NCI-H774 (cell line): ENCODE data around the gene HRH4.

Experiments
- DNase-seq: peaks from one replicate; lab custom pipeline; 2025; lab: John Stamatoyannopoulos, UW

HRH4 gene, protein sequence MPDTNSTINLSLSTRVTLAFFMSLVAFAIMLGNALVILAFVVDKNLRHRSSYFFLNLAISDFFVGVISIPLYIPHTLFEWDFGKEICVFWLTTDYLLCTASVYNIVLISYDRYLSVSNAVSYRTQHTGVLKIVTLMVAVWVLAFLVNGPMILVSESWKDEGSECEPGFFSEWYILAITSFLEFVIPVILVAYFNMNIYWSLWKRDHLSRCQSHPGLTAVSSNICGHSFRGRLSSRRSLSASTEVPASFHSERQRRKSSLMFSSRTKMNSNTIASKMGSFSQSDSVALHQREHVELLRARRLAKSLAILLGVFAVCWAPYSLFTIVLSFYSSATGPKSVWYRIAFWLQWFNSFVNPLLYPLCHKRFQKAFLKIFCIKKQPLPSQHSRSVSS

DNA sequence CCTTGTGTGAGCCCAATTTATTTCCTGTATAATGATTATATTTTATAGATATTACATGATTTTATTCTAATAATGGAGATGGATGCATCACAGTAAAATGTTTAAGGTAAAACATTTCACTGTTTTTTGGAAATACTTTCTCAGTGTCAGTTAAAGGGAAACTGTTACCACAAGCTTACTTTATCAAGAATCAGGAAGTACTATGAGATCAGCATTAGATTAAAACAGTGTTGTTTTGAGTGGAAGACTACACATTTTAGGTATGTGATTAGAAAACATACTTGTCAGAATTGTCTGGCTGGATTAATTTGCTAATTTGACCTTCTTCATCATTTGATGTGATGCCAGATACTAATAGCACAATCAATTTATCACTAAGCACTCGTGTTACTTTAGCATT, at the start of gene HRH4:
Gene HRH4, plus strand, starts transcription at position 250 of the 400 bp plus-strand sequence. Its CDS starts 92 bp downstream, at position 342.
- no peak for DNase-seq

DNA sequence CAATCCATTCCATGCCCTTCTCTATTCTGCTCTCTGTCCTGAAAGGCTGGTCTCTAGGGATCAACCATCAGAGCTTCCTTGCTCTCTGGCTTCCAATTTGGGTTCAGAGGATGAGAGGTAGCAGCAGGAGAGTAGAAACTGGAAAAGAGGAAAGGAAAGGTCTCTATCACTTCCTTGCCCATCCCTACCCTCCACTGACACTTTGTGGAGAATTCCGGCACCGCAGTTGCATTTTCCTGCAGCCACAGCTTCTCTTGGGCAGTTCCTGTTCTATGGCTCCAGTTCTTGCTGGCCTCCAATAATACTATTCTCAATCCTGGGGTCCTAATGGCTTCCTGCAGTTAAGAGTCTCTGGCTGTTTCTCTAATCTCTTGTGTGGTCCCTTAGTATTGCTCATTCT, 47.3 kb upstream of the HRH4 start:
- no peak for DNase-seq

DNA sequence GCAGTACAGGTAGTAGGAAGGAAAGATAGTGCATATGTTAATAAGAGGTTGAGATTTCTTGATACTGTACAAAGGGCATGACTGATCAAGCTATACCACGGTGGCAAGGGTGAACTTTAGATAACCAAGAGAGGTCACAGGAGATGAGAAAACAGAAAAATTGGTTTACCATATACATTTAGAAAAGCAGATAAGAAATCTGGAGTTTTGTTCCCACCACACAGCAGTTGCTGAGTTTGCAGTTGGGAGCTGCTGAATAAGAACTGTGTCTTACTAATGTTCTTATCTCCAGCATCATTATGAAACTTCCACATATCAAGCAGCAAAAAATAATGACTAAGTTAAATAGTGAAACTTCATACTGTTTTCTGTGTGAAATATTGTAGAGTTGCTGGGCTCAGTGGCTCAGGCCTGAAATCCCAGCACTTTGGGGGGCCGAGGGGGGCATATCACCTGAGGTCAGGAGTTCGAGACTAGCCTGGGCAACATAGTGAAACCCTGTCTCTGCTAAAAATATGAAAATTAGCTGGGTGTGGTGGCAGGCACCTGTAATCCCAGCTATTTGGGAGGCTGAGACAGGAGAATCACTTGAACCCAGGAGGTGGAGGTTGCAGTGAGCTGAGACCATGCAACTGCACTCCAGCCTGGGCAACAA, 46.0 kb upstream of the HRH4 start:
- no peak for DNase-seq

DNA sequence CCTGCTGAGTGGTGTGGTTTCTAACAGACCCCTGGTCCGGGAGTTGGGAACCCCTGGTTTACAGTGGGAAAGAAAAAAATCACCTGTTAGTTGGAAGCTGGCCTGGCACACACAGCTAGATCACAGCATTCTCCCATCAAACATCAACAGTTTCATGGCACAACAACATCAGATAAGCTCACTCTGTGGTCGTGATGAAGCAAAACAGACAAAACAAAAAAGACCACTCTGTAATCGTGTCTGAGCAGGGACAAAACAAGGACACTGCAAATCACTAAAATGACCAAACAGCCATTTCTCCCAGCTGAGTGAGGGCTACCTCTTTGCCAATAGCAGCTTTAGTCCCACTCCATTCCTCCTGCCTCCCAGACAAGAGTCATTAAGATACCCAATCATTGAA, 43.0 kb upstream of the HRH4 start:
- no peak for DNase-seq

DNA sequence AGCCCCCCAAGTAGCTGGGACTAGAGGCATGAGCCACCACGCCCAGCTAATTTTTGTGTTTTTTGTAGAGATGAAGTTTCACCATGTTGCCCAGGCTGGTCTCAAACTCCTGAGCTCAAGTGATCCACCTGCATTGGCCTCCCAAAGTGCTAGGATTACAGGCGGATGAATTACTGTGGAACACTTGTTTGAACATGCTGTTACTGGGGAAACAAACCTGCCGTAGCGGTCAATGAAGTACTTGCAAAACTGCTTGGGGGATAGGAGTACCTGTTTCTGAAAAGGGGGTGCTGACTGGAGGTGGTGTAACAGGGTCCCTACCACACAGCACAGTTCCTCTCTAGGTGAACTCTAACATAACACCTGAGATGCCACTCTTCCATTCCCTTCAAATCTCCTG, 39.9 kb upstream of the HRH4 start:
- peak; percentile 41 for DNase-seq

DNA sequence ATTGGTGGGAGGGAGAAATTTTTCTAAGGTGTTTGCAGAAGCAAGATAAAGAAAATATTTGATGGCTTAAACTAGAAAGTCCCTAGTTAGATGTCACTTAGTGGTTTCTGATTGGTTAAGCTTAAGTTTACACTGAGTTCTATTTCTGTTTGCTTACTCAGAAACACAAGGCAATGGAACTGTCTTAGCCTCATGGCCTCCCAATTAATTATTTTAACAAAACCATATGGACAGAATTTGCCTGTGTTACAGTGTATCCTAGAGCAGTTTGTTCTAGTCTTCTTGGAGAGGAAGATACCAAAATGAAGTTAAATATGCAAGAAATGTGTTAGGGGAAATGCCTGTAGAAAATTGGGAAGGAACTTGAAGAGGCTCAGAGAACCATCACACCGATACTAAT, 38.6 kb upstream of the HRH4 start:
- peak; percentile 59 for DNase-seq

DNA sequence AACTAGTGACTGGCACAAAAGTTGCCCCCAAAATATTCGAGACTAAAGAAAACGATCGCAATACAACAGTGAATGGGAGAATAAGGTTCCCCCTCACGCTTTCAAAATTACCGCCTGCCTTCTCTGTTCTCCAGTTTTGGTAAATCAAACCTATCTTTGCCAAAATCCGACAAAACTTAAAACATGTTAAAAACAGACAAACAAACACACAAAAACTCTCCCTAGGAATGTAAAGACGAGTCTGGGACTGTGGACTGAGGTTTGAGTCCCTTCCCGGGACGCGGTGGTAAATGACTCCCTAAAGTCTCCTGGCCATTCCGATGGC, 34.4 kb upstream of the HRH4 start:
- DNase-seq = no peak

DNA sequence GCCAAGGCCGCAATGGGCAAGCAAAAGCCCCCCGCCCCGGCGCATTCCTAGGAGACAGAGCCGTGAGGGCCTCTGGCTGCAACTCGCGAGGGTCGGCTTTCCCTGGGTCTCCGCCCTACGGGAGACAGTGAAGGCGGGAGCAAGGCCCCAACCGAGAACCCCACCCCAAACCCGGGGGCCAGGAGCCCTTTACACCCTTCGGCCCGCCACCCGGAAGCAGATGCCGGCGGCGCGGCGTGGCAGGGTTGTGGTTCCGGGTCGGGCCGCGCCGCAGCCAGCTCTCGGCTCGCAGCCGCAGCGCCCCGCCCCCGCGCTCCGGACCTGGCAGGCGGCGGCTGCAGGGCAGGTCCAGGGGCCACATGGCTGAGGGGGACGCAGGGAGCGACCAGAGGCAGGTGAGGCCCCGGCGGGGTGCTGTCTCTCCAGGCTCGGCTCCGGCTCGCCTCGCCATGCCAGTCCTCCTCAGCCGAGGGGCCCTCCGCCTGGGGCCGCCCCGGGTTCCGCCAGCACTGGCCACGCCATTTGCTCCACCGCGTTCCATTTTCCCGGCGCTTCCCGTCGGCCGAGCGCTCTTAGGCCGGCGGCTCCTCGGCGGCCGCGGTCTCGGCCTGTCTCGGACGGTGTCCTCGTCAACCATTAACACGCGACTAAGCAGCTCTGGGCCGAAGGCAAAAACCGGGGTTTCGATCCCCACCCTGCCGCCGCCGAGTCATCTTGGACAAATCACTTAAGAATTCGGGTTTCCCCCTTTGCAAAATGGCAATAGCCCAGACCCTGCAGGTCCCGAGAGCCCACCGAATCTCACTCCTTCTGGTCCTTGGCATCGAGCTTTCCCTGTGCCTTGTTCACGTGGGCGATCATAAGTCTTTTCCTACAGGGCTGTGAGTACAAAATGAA, 33.8 kb upstream of the HRH4 start, which contains the start of gene IMPACT:
Gene IMPACT, plus strand, starts transcription at position 273 of the 897 bp plus-strand sequence. Its CDS starts 87 bp downstream, at position 360.
- DNase-seq = peak; percentile 87

DNA sequence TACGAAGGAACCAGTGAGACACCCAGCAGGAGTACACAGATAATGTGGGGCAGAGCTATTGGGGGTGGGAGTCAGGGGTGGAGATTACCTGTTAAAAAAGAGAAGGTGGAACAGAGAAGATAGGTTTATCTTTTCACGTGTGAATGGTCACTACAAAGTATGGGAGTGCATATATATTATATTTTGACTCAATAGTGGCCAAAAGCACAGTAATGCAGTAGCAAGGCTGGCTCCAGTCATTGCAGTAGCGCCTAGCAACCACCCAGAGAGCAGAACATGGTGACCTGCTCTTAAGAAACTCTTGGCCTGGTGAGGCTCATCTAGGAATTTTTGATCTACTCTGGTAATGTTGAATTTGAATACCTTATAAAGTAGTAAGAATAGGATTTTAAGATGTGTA, 33.0 kb upstream of the HRH4 start:
- no peak for DNase-seq

DNA sequence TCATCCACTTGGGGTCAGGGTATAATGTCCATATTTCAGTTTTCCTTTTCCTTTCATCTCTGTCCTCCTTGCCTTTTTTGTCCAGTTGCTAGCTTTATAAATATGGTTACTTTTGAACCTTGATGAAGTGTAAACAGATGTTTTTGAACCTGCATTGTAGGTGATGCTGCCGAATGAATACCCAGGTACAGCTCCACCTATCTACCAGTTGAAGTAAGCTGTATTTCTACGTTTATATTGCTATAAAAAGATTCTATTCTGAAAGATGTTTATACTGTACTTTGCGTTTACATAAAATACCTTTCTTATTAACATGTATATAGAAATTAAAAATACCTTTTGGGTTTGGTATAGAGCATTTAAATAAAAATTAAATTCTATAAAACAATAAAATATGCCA, 31.7 kb upstream of the HRH4 start:
- DNase-seq = no peak

DNA sequence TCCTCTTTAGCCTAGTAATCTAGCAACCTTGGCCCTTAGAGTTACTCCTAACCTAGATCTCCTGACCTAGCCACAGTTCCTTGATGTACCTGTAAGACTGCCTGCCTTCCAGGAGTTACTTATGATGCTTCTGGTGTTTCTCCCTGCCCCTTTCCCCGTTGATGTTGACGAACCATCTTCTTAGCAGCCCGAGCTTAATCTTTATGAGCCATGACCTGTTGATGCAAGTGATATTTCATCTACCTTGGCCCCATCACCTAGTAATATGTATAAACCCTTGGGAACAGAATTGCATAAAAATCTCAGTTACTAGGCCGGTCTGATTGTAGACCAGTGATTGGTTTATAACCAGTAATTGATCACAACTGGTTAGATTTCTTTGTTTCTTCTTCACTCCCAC, 31.2 kb upstream of the HRH4 start:
- no peak for DNase-seq

DNA sequence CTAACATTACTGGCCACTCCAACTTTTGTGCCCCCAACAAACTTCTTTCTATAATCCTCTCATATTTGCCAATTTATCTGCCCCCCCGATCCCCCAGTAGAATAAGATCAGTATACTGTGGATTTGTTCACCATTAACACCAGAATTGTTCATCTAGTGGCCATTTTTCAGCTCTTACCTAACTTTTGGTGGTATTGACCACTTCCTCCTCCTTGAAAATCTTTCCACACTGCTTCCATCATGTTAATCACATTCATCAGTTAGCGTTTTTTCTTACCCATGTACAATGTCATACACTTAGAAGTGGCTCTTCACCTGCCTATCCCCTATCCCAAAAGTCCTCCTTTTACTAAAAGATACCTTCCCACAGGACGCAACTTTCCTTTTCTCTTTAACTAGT, 27.8 kb upstream of the HRH4 start:
- no peak for DNase-seq

DNA sequence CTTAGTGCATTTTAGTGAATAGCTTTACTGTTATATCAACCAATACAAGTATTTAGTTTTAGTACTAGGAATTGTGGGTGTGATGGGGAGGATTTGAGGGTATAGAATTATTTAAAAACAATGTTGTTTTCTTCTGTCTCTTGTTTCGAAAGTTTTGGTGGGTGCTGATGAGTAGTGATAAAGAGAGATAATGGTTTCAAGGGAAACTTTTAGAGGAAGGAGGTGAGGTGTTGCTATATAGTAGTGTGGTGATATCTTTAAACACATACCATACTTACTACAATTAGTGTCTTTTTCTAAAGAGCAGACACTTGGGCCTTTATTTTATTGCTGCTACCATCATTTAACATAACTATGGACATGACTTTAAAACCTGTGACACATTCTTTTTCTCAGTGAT, 23.5 kb upstream of the HRH4 start:
- no peak for DNase-seq

DNA sequence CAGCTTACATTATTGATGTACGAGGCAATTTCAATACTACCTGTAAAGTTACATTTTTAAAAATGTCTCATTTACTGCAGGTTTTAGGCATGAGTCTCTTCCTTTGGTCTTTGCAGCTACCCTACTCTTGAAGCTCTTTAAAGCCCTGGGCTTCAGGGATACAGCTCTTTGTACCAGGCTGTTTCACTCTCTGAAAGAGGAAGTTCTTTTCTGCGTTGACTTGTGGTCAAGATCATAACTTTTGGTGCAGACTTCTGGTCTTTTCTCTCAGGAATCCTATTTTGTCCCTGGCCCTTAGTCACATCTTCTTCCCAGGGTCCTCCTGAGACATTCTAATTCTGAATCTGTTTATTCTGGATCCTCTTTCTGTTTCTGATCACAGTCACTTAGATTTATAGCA, 16.6 kb upstream of the HRH4 start:
- no peak for DNase-seq

DNA sequence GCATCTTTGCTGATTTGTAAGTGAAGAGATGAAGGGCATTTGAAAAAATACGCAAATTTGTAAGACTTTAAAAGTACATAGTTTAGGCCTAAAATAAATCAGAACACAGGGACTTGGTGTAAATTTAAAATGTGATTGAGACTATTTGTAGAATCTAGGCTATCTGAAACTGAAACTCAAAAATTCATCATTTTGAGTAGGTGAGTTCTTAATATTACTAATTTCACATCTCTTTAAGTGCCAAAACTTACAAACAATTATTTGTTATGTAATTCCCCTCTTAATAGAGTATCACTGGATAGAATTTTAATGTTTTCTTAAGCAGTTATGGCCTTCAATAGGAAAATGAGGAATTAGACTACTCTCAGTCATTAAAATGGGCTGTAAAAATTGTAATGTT, 14.0 kb upstream of the HRH4 start:
- no peak for DNase-seq

DNA sequence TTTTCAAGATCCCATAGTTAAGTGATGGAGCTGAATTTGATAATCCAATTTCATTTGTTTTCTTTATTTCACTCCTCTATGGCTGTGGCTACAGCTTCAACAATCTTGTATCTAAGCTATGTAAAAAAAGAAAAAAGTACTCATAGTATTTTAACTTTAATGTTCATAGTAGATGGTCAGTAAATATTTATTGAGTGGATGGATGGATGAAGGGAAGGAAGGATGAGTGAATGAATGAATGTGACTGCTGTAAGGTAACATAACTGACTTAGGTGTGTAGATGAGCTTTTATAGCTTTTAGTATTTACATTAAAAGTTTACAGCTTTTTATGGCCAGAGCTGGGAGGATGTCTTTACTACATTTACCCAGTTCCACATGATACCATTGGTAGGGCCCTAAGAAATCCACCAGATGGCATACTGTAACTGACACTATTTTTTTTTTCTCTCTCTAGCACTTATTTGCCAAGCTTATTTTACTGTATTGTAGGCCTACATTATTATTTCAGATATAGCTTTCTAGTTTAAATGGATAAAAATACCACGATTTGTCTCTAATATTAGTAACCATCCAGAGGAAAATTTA, 13.4 kb upstream of the HRH4 start:
- DNase-seq = no peak

DNA sequence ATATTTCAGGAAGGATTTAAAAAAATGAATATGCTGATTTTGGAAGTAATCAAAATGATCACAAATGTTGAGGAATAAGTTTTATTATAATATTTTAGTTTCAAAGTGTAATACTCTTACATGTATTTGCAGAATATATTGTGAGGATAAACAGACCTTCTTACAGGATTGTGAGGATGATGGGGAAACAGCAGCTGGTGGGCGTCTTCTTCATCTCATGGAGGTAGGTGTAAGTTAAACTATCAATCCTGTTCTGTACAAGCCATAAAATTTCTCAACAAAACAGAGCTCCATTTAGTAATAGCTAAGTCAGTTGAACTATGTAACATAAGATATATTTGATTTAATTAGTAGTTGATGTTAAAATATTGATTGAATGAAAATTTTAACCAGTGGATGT, 12.5 kb upstream of the HRH4 start:
- DNase-seq = no peak

DNA sequence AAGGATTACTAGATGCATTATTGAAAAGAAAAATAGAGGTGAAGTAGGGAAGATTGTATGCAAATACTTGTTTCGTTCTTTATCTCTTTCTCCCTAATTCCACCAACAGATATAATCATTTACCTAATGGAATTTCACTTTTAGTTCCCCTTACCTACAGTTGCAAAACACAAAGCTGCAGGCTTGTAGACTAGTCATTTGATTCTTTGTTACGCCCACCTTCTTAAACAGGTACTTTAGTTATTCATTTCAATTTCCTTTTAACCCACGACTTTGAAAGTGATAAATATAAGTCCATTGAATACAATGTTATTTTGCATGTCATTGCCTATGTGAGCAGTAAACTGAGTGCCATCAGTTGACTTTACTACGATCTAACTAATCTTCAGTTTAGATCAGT, 3.9 kb upstream of the HRH4 start:
- DNase-seq = no peak

DNA sequence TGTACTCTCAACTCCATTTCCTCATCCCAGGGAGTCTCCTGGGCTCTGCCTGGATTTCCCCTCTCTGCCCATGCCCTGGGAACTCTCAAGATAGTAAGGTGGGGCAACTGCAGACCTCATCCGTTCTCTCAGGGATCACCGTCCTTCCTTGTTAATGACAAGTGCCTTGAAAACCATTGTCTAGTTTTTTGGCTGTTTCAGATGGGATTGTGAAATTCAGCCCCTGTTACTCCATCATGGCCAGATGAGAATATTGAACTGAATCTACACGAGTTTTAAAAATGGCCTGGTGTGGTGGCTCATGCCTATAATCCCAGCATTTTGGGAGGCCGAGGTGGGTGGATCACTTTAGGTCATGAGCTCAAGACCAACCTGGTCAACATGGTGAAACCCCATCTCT, 665 bp upstream of the HRH4 start:
- no peak for DNase-seq

DNA sequence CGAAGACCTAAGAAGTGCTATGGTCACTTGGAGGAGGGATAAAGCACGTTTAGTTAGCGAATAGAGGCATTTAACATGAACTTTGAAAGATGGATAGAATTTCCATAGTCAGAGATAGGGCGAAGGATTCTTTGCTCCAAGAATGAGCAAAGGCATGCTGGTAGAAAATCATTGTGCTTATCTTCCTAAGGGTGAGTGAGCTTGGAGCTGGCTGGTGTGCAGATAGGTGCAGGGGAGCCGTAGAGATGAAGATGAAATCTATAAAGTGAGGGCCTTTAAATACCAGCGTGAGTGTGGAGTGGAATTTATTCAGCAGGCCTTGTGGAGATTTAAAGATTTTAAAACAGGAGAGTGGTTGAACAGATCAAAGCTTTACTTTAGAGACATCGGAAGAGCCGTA, 1.6 kb downstream of the HRH4 start:
- DNase-seq = no peak

DNA sequence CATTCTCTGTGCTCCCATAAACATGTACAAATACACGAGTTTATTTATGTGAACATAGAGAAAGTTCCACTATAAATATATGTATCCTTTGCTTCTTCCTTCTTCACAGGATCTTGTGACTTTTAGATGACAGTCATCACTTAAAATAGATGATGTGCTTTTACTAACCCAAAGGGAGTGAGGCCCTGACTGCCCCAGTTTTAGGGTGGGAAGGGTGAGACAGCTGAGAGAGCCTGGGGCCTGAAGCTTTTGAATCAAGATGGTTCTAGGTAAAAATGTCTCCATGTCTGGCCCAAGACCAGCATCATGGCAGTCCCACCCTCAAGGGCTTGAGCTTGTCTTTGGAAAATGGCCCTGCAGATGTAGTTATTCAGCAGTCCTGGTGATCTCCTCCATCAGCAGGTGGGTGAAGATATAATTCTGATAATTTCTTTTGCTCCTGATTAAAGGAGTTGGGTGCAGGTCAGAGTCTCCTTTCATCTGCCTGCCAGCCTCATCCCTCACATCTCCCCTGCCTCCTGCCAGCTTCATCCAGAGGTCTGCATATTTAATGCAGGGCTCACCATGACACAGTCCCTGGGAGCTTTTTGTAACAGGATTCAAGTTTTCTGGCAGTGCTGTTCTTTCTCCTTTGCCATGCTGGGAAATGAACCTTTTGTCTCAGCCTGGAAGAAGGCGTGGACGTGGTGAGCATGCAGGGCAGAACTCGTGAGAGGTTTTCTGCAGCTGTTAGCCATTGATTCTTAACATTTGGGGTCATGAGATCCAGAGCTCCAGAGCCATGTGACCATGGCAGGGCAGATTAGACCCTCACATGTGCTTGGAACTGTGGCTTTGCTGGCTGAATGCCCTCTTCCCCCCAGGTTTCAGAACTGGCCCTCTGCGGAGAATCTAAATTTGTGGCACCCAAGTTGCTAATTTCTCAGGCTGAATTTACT, 2.7 kb downstream of the HRH4 start:
- no peak for DNase-seq
